Retinal pigment epithelial cell (primary cell): ENCODE measurements around the gene TBCCD1.

Experiments
- DNase-seq: peaks from one replicate; pipeline ENCODE4 v3.0.0-alpha.2; 2010; ENCODE audit warnings: low read depth
- H3K4me3 ChIP-seq: 2 replicates; pipeline ENCODE4 v1.5.1; 2011; ENCODE audit warnings: mild to moderate bottlenecking, low read length, control low read depth, moderate library complexity
- TF ChIP-seq, protein P1 (sequence below): conservative IDR thresholded peaks from 2 replicates; pipeline ENCODE4 v1.5.1; 2011; ENCODE audit warnings: low read depth, low read length, control low read depth, inconsistent platforms

TBCCD1 gene

GRCh38 chr3:186594591-186595113, 27.5 kb upstream of the TBCCD1 start:
- no peak for DNase-seq
- TF ChIP-seq, protein P1, sequence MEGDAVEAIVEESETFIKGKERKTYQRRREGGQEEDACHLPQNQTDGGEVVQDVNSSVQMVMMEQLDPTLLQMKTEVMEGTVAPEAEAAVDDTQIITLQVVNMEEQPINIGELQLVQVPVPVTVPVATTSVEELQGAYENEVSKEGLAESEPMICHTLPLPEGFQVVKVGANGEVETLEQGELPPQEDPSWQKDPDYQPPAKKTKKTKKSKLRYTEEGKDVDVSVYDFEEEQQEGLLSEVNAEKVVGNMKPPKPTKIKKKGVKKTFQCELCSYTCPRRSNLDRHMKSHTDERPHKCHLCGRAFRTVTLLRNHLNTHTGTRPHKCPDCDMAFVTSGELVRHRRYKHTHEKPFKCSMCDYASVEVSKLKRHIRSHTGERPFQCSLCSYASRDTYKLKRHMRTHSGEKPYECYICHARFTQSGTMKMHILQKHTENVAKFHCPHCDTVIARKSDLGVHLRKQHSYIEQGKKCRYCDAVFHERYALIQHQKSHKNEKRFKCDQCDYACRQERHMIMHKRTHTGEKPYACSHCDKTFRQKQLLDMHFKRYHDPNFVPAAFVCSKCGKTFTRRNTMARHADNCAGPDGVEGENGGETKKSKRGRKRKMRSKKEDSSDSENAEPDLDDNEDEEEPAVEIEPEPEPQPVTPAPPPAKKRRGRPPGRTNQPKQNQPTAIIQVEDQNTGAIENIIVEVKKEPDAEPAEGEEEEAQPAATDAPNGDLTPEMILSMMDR, result no peak
- H3K4me3 ChIP-seq, result no peak overlapping the region

DNA sequence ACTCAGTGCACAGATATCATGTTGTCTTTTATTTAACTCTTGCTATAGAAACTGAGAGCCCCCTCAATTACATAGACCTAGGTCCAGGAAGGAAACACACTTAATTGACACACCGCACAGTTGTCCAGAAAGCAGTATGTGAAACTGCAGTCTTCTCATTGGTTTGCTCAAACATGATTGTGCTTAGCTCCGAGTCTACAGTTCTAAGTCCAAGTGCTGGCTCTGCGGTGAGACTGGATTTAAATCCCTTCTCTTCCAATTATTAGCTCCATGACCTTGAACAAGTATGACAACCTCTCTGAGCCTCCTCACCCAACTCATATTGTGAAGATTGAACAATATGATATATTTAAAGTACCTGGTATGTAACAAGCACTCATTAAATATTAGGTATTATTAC, 26.7 kb upstream of the TBCCD1 start:
- TF ChIP-seq, protein P1, result no peak
- DNase-seq, result no peak
- H3K4me3 ChIP-seq, result no peak overlapping the region

GRCh38 chr3:186592682-186593081, 25.5 kb upstream of the TBCCD1 start:
- no peak for DNase-seq
- H3K4me3 ChIP-seq, result no peak overlapping the region
- TF ChIP-seq, protein P1, result no peak

- no peak for DNase-seq
- TF ChIP-seq, protein P1, result no peak
- no peak overlapping the region for H3K4me3 ChIP-seq
Measured at GRCh38 chr3:186590580-186591295, 23.6 kb upstream of the TBCCD1 start.

- no peak overlapping the region for H3K4me3 ChIP-seq
- TF ChIP-seq, protein P1, result no peak
- no peak for DNase-seq
Measured at GRCh38 chr3:186589856-186590579, 22.9 kb upstream of the TBCCD1 start.

DNA sequence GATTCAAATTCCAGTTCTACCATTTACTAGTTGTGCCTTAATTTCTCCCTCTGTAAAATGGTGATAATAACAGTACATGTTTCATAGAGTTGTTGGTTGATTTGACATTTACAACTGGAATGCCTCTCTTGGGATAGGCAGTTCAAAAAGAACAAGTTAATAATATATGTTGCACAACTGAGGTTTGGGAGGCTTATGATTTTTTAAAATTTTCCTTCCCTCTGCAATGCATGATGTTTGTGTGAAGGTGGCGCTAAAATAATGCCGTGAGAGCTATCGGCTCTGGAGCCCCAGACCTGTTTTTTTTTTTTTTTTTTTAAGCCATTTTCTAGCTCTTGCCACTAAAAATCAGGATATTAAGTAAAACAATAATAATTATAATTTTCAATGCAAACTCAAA, 22.0 kb upstream of the TBCCD1 start:
- no peak overlapping the region for H3K4me3 ChIP-seq
- TF ChIP-seq, protein P1, result peak; percentile 52
- no peak for DNase-seq
